A549 (cell line): ENCODE results near the gene ECM2. TPM values are rescaled to one million over a fixed set of nuclear protein-coding genes. Genes with fewer than 3 reads are reported as not detected.

ENCODE experiments used
- ATAC-seq, 2 experiments: fragments of 200-7000 bp in 1 of 2; fragments of >200 bp in 1 of 2; cut with Nextera tagmentation in 1 of 2; cut with Tn5 transposase in 1 of 2; 3 replicates each; pipeline versions ENCODE4 v1.8.0 to v1.9.1; 2018 to 2020; ENCODE audit warnings: mild to moderate bottlenecking in 1 of 2, moderate library complexity in 1 of 2
- CTCF ChIA-PET: fragments of 300-600 bp; sonication (Branson Sonifier 250); formaldehyde crosslinking; extraction: SDS; loops from one replicate; lab custom pipeline; 2021; ENCODE audit warnings: antibody characterized with exemption, inconsistent platforms; lab: Yijun Ruan, JAX
- POLR2A ChIA-PET: fragments of 350-600 bp; formaldehyde crosslinking; extraction: SDS; loops from one replicate; lab custom pipeline; 2021; ENCODE audit warnings: antibody characterized with exemption, inconsistent platforms; lab: Yijun Ruan, JAX
- DNase-seq, 2 experiments: peaks; one replicate each; pipeline versions ENCODE4 v3.0.0 to v3.0.0-alpha.2; 2011 to 2016; ENCODE audit warnings: low read depth in 1 of 2, low spot score in 1 of 2
- FAIRE-seq: peaks from 2 replicates; lab custom pipeline; 2011; peaks lifted over from hg19 to GRCh38; lab: Jason Lieb, UNC
- H3K27ac ChIP-seq, 2 experiments: fragments of >200 bp; sonication (Bioruptor Twin); formaldehyde crosslinking; 3 replicates each; pipeline ENCODE4 v1.5.1; 2016 to 2017
- H3K4me1 ChIP-seq: fragments of >200 bp; sonication (Bioruptor Twin); formaldehyde crosslinking; 3 replicates; pipeline ENCODE4 v1.6.1; 2016
- H3K4me2 ChIP-seq: fragments of >200 bp; sonication (Bioruptor Twin); formaldehyde crosslinking; 3 replicates; pipeline ENCODE4 v1.6.1; 2016
- H3K4me3 ChIP-seq: fragments of >200 bp; sonication (Bioruptor Twin); formaldehyde crosslinking; 3 replicates; pipeline ENCODE4 v1.5.1; 2016
- H3K9me3 ChIP-seq: fragments of >200 bp; sonication (Bioruptor Twin); formaldehyde crosslinking; 3 replicates; pipeline ENCODE4 v1.6.1; 2016
- ATOH8 ChIP-seq: fragments of 250-450 bp; sonication (Bioruptor Pico); IDR thresholded peaks from 2 replicates; pipeline ENCODE4 v1.5.0; 2020; ENCODE audit warnings: low read depth, mild to moderate bottlenecking, moderate library complexity
- CEBPB ChIP-seq, 2 experiments: fragments of >200 bp in 1 of 2; sonication (Bioruptor Twin) in 1 of 2; formaldehyde crosslinking in 1 of 2; IDR thresholded peaks; 2 replicates each; pipeline ENCODE4 v1.6.1; 2012 to 2016
- EHF ChIP-seq: fragments of 250-450 bp; sonication (Bioruptor Pico); IDR thresholded peaks from 2 replicates; pipeline ENCODE4 v1.5.0; 2020; ENCODE audit warnings: mild to moderate bottlenecking
- ELK1 ChIP-seq: fragments of 150-350 bp; IDR thresholded peaks from 2 replicates; pipeline ENCODE4 v1.6.1; 2014; ENCODE audit warnings: low read depth, mild to moderate bottlenecking, low read length
- EP300 ChIP-seq, 2 experiments: fragments of >200 bp; sonication (Bioruptor Twin); formaldehyde crosslinking; IDR thresholded peaks; 2 replicates in 1 of 2; 3 replicates in 1 of 2; pipeline ENCODE4 v1.6.1; 2016 to 2017
- FOSB ChIP-seq: fragments of 250-450 bp; sonication (Bioruptor Pico); IDR thresholded peaks from 2 replicates; pipeline ENCODE4 v1.5.0; 2020; ENCODE audit warnings: mild to moderate bottlenecking, moderate library complexity
- FOSL2 ChIP-seq, 2 experiments: fragments of 450-650 bp in 1 of 2; fragments of >200 bp in 1 of 2; sonication (Bioruptor Twin) in 1 of 2; formaldehyde crosslinking; IDR thresholded peaks; 2 replicates each; pipeline versions ENCODE4 v1.5.0 to v1.6.1; 2016 to 2020; ENCODE audit warnings: mild to moderate bottlenecking in 1 of 2, moderate library complexity in 1 of 2
- FOXS1 ChIP-seq: fragments of 250-450 bp; sonication (Bioruptor Pico); IDR thresholded peaks from 2 replicates; pipeline ENCODE4 v1.5.0; 2020; ENCODE audit warnings: mild to moderate bottlenecking, moderate library complexity
- HEYL ChIP-seq: fragments of 250-450 bp; sonication (Bioruptor Pico); IDR thresholded peaks from 2 replicates; pipeline ENCODE4 v1.8.0; 2021; ENCODE audit warnings: mild to moderate bottlenecking, moderate library complexity
- HOXA7 ChIP-seq: fragments of 250-450 bp; sonication (Bioruptor Pico); IDR thresholded peaks from 2 replicates; pipeline ENCODE4 v1.5.0; 2020; ENCODE audit warnings: mild to moderate bottlenecking, moderate library complexity
- HOXB13 ChIP-seq: fragments of 250-450 bp; sonication (Bioruptor Pico); IDR thresholded peaks from 2 replicates; pipeline ENCODE4 v1.5.0; 2020; ENCODE audit warnings: low read depth, mild to moderate bottlenecking, moderate library complexity
- MAFK ChIP-seq: fragments of 450-650 bp; IDR thresholded peaks from 2 replicates; pipeline ENCODE4 v1.6.1; 2014; ENCODE audit not compliant: partially characterized antibody
- MAZ ChIP-seq: fragments of 150-350 bp; IDR thresholded peaks from 2 replicates; pipeline ENCODE4 v1.6.1; 2014; ENCODE audit warnings: antibody characterized with exemption, low read depth, low read length, borderline replicate concordance
- MYC ChIP-seq: IDR thresholded peaks from 2 replicates; pipeline ENCODE4 v1.6.1; 2012; ENCODE audit warnings: mild to moderate bottlenecking, inconsistent platforms, low read length, improper control_type of control experiment, borderline replicate concordance
- PBX3 ChIP-seq: IDR thresholded peaks from 2 replicates; pipeline ENCODE4 v1.6.1; 2012
- POLR2A ChIP-seq: IDR thresholded peaks from 2 replicates; pipeline ENCODE4 v1.6.1; 2012; ENCODE audit warnings: mild to moderate bottlenecking, low read length
- RAD21 ChIP-seq, 2 experiments: fragments of >200 bp in 1 of 2; sonication (Bioruptor Twin) in 1 of 2; formaldehyde crosslinking in 1 of 2; IDR thresholded peaks in 1 of 2; conservative IDR thresholded peaks in 1 of 2; 2 replicates in 1 of 2; 3 replicates in 1 of 2; pipeline ENCODE4 v1.6.1; 2012 to 2018; ENCODE audit warnings: inconsistent platforms in 1 of 2
- RCOR1 ChIP-seq: fragments of 150-350 bp; IDR thresholded peaks from 2 replicates; pipeline ENCODE4 v1.6.1; 2014; ENCODE audit warnings: antibody characterized with exemption, low read length, low read depth
- SMC3 ChIP-seq: fragments of >200 bp; sonication (Bioruptor Twin); formaldehyde crosslinking; IDR thresholded peaks from 3 replicates; pipeline ENCODE4 v1.6.1; 2018; ENCODE audit warnings: inconsistent platforms
- ZC3H11A ChIP-seq: fragments of 450-650 bp; IDR thresholded peaks from 2 replicates; pipeline ENCODE4 v1.6.1; 2014; ENCODE audit warnings: antibody characterized with exemption, mild to moderate bottlenecking
- ZFP36 ChIP-seq: fragments of 450-650 bp; IDR thresholded peaks from 2 replicates; pipeline ENCODE4 v1.6.1; 2014; ENCODE audit warnings: borderline replicate concordance; ENCODE audit not compliant: partially characterized antibody
- WGBS: methylation state at CpG from one replicate; pipeline ENCODE4 v1.1.6; 2017; ENCODE audit errors: missing lambda C conversion rate; 5-methylcytosine and 5-hydroxymethylcytosine counted together
- polyA plus RNA-seq, 4 experiments: library from polyadenylated mRNA; depleted of rRNA in 3 of 4; stranded (reverse); fragments of >200 nt; fragmentation: RNase III in 1 of 4; extraction: RNeasy Plus Mini Kit Qiagen cat#74134 plus additional on column Dnase treatment in 1 of 4; gene quantifications; 2 replicates in 3 of 4; 3 replicates in 1 of 4; pipeline ENCODE4 v1.2.3, GENCODE V29; 2011 to 2017

Gene ECM2
- polyA plus RNA-seq, 2 of the 4 experiments (the other 2 are of a cell fraction), result 0.35 to 0.43 TPM

GRCh38 chr9:92543972-92544371, 8.2 kb upstream of the ECM2 start:
- ATAC-seq, result no peak
- 73% methylated on average over 7 of the region's 7 CpGs for WGBS
- FAIRE-seq, result no peak
- Histone ChIP-seq H3K4me2 (no peak overlapping the region), H3K27ac (no peak overlapping the region), H3K4me1 (no peaks in the 10 kb centered on the region), H3K4me3 (no peak overlapping the region), H3K9me3 (peaks cover 4% of the 10 kb centered on the region; the same call in 1 of the 3 replicates)
- no peak for DNase-seq
- TF ChIP-seq RAD21 (conservative IDR thresholded peaks at IDR 0.05 in 1 of 2, IDR thresholded peaks at IDR 0.05 in 1 of 2) (no peak), ZFP36 (no peak), MYC (no peak), ELK1 (no peak), MAZ (no peak), POLR2A (no peak), EHF (CRISPR knock-in tag) (no peak), SMC3 (no peak), HOXA7 (no peak), ZC3H11A (no peak), HEYL (CRISPR knock-in tag) (no peak), ATOH8 (no peak), CEBPB (IDR thresholded peaks at IDR 0.05) (no peak), HOXB13 (no peak), EP300 (IDR thresholded peaks at IDR 0.05) (no peak)
- ChIA-PET CTCF (no interaction called here), POLR2A (no interaction called here)

- FAIRE-seq (no peak), DNase-seq (no peak), ATAC-seq (no peak)
- no peaks in the 10 kb centered on the region for H3K4me1 ChIP-seq
- no peak for TF ChIP-seq FOSB (CRISPR knock-in tag)
- ChIA-PET CTCF (no interaction called here), POLR2A (no interaction called here)
- 77% methylated on average over 2 of the region's 2 CpGs for WGBS
- H3K4me3 ChIP-seq, result no peak overlapping the region
- no peak overlapping the region for H3K4me2 ChIP-seq
- no peak overlapping the region for H3K27ac ChIP-seq
- peaks cover 4% of the 10 kb centered on the region; the same call in 1 of the 3 replicates for H3K9me3 ChIP-seq
Observed at GRCh38 chr9:92538541-92538940, 2.8 kb upstream of the ECM2 start.

GRCh38 chr9:92534674-92535073, 1.1 kb downstream of the ECM2 start:
- ChIA-PET CTCF (no interaction called here), POLR2A (no interaction called here)
- Histone ChIP-seq H3K4me2 (no peak overlapping the region), H3K9me3 (no peaks in the 10 kb centered on the region), H3K27ac (no peak overlapping the region), H3K4me1 (no peaks in the 10 kb centered on the region), H3K4me3 (no peak overlapping the region)
- FAIRE-seq, result no peak
- TF ChIP-seq HEYL (CRISPR knock-in tag) (no peak), EHF (CRISPR knock-in tag) (no peak), RCOR1 (no peak), FOXS1 (CRISPR knock-in tag) (no peak), MAFK (no peak), MYC (no peak), PBX3 (no peak), FOSL2 (IDR thresholded peaks at IDR 0.05) (no peak), FOSL2 (CRISPR knock-in tag; IDR thresholded peaks at IDR 0.05) (no peak)
- no peak for DNase-seq
- no peak for ATAC-seq
- 6% methylated on average over 1 of the region's 1 CpG for WGBS
